Subcutaneous adipose tissue (tissue), 4 donors: ENCODE results near the gene CLPX. TPM values are rescaled to one million over a fixed set of nuclear protein-coding genes. Genes with fewer than 3 reads are reported as not detected.

Experiments used
- total RNA-seq, 4 donors: library from RNA; depleted of rRNA; stranded (reverse); fragments of >200 nt; gene quantifications; one replicate each; pipeline ENCODE4 v1.1.0, GENCODE V29; 2016
- TF ChIP-seq, protein P1 (sequence below): fragments of 450-650 bp; IDR thresholded peaks from one replicate; pipeline ENCODE4 v1.5.1; 2016; ENCODE audit warnings: low read depth, mild to moderate bottlenecking, control low read depth, antibody characterized with exemption, moderate library complexity

Gene CLPX
- total RNA-seq, 4 donors from 2014 or later = 49.6 to 79.5 (median 71.9) TPM

DNA sequence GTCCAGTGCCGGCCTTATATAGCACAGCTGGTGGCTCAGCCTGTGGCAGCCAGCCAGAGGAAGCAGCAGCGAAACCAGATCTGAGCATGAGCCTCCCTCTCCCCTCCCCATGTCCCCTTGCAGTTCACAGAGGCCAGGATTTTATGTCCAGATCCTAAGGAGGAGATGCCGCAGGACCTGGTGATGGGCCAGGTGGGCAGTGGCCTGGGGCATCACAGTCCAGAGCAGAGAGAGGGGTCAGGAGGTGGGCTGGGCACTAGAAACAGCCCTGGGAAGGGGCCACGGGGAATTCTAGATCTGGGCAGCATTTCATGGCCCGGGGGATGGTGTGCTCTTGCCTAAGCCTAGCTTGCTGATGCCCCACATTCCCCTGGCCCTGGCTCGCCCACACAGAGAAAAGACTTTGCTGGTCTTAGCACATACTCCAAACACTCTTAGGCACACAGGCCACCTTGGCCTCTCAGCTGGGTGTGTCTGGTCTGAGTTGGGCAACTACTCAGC is 26.4 kb upstream of the CLPX start:
- TF ChIP-seq, protein P1, sequence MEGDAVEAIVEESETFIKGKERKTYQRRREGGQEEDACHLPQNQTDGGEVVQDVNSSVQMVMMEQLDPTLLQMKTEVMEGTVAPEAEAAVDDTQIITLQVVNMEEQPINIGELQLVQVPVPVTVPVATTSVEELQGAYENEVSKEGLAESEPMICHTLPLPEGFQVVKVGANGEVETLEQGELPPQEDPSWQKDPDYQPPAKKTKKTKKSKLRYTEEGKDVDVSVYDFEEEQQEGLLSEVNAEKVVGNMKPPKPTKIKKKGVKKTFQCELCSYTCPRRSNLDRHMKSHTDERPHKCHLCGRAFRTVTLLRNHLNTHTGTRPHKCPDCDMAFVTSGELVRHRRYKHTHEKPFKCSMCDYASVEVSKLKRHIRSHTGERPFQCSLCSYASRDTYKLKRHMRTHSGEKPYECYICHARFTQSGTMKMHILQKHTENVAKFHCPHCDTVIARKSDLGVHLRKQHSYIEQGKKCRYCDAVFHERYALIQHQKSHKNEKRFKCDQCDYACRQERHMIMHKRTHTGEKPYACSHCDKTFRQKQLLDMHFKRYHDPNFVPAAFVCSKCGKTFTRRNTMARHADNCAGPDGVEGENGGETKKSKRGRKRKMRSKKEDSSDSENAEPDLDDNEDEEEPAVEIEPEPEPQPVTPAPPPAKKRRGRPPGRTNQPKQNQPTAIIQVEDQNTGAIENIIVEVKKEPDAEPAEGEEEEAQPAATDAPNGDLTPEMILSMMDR = no peak

DNA sequence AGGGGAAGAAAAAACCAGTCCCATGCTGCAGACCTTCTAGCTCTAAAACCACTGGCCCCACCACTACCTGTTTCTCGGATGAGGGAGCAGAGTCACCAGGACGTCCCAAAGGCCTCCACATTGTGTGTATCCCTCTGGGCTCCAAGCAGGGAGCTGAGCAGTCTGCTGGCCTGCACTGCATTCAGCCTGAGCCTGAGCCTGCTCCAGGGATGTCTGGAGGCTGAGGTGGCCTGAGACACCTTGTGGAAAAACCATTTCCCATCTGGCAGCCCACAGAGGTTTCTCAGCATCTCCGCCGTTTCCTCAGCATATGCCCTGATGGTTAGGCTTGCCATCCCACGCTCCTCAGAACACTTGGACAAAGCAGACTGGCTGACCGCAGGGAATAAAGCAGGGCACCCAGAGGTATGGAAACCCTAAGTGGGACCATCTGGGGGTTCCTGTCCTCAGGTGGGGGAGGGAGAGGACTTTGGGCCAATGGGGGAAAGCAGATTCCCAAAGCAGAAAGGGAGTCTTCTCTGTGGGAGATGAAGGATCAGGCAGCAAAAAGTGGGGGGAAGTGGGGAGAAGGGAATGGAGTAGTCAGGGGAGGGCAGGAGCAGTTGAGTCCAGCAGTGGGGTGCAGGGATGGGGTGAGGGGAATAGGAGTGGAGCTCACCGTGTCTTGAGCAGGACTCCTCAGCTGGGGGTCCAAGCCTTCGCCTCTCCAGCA is 25.8 kb upstream of the CLPX start, which contains the start of gene CILP:
Gene CILP, minus strand, starts transcription at position 704 of the 712 bp plus-strand sequence. CDS start 1,718 bp downstream, outside the sequence.
- TF ChIP-seq, protein P1 = no peak

DNA sequence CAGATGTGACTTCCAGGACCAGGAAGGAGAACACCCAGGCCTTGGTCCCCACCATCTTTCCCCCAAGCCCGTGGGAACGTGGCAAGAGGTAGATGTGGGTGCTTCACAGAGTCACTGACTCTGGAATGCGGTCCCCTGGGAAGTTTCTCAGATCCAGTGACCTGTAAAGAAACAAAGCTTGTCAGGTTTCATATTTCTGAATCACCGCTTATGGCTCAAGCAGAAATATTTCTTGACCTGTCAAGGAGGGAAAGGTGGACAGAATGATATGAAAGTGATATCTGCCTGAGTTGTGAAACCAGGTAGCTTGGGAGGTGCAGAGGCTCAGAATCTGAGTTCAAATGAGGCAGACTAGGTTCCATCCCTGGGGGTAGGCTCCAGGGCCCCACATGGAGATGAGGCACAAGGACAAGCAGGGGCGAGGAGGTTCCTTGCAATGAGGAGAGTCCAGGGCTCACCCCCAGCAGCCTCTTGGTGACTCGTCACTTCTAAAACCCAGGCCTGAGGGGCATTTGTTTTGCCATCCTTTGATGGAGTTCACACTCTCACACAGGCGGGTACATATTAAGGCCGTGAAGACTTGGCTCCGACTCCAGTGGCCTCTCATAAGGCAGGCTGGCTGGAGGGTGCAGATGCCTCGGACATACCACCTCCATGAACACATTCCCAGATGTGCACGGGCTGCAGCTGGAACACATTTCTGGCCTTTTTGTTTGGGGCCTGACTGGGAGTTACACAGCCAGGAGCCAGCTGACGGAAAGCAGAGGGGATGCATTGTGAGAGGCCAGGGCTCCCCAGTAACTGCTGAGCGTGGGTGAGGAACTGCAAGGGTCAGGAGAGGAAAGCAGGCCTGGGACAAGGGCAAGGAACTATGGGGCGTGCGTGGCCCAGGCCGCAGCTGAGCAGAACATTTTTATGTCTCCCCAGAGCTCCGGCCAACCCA is 24.8 kb upstream of the CLPX start:
- TF ChIP-seq, protein P1 = no peak

DNA sequence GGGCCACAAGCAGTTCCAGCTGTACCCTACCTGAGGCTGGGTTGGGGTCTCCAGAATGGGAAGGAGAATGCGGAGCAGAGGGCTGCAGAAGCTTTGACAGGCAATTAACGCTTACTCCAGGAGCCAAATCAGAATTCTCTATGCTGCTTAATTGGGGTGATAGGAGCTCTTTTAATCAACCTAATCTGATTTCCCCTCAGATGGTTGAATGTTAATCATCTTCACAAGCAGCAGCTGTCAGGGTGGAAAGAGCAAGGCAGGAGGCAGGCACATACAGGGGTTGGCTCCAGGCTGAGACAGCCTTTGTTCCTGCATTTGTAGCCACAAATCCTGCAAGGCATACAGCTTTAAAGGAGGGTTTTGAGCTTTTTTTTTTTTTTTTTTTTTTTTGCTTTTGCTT is 23.5 kb upstream of the CLPX start:
- TF ChIP-seq, protein P1 = no peak

DNA sequence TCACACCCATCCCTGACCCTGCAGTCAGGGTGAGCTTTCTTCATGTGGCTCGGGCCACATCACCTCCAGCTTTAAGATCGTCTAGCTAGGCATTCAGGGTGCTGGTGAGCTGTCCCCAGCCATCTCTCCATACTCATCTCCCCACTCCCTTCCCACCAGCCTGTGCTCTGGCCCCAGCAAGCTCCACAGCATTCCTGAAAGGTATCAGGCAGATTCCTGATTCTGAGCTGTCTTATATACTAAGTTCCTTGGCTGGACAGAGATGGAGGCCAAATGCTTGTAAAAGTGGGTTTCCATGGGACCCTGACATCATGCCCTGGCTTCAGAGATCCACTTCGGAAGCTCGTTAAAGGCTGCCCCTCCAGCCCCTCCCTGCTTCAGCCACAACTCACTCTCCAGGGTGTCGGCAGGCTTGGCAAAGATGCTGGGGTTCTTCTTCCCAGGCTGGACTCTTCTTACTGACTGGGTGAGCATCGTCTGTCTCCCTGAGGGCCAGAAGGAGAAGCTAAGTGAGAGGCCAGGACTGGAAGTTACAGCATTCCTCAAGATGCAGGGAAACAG is 22.2 kb upstream of the CLPX start:
- TF ChIP-seq, protein P1 = no peak

DNA sequence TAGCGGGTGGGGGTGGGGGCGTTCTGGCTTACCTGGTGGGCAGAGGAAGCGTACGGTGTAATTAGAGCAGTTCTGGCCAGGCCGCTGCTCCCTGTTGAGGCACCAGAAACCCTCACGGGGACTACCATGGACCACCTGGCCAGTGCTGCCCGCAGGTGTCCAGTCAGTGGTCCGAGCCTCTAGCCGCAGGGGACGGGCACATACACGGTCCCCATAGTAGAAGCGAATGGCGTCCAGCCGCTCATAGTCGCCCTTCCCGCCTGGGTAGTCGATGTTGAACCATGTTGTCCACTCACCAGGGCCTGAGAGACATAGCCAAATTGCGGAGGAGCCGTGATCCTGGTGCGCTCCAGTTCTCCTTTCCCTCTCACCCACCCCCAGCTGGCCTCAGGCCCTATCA is 21.6 kb upstream of the CLPX start:
- TF ChIP-seq, protein P1 = no peak
